ENCODE data around the gene ST6GALNAC5.

The ST6GALNAC5 gene

DNA sequence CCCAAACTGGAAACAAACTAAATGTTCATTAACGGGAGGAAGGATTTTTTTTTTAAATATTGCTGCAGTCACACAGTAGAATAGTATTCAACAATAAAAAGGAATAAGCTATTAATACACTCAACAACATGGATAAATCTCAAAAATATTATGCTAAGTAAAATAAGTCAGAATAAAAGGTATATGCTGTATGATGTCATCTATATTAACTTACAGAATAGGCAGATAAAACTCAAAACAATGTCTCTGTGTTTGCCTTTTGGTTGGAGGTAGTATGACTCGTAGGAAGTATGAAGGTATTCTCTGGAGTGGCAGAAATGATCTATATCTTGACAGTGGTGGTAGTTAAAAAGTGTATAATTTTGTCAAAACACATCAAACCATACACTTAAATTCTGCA is 6.1 kb upstream of the ST6GALNAC5 start:
- intact Hi-C loops (cut with DNase I; ENCODE audit: low total_unique reads): no loop called here
- H3K36me3 ChIP-seq: no peaks in the 10 kb centered on the region
- no peaks in the 10 kb centered on the region for H3K27me3 ChIP-seq
- TF ChIP-seq, protein P1, sequence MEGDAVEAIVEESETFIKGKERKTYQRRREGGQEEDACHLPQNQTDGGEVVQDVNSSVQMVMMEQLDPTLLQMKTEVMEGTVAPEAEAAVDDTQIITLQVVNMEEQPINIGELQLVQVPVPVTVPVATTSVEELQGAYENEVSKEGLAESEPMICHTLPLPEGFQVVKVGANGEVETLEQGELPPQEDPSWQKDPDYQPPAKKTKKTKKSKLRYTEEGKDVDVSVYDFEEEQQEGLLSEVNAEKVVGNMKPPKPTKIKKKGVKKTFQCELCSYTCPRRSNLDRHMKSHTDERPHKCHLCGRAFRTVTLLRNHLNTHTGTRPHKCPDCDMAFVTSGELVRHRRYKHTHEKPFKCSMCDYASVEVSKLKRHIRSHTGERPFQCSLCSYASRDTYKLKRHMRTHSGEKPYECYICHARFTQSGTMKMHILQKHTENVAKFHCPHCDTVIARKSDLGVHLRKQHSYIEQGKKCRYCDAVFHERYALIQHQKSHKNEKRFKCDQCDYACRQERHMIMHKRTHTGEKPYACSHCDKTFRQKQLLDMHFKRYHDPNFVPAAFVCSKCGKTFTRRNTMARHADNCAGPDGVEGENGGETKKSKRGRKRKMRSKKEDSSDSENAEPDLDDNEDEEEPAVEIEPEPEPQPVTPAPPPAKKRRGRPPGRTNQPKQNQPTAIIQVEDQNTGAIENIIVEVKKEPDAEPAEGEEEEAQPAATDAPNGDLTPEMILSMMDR (IDR thresholded peaks at IDR 0.05): no peak
- no peaks in the 10 kb centered on the region for H3K9me3 ChIP-seq
- no peak for DNase-seq
- H3K27ac ChIP-seq: no peak overlapping the region
- H3K4me3 ChIP-seq: no peak overlapping the region
- peaks cover 0 to 5% (median 0%) of the 10 kb centered on the region in 4 donors for H3K4me1 ChIP-seq

DNA sequence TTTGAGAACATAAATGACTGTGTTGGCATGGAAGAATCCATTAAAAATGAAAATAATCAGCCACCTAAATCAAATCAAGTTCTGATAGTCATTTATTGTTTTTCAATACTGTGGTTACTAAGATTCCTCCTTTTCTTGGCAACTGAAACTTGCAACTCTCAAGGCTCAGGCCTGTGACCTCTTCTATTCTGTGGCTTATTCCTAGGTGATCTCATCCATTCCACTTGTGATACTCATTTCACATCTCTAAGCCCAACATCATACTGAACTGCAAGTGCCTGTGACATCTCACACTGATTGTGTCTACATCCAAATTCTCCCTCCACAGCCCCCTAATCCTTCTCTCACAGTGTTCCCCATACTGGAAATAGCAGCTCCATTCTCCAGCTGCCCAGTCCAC is 4.8 kb upstream of the ST6GALNAC5 start:
- Histone ChIP-seq H3K27ac (no peak overlapping the region), H3K4me3 (no peak overlapping the region), H3K36me3 (no peaks in the 10 kb centered on the region), H3K27me3 (peaks cover 0 to 9% of the 10 kb centered on the region in 2 donors), H3K4me1 (peaks cover 0 to 17% (median 2%) of the 10 kb centered on the region in 4 donors), H3K9me3 (no peaks in the 10 kb centered on the region)
- TF ChIP-seq, protein P1 (IDR thresholded peaks at IDR 0.05): no peak
- no peak for DNase-seq
- intact Hi-C loops (cut with DNase I; ENCODE audit: low total_unique reads): no loop called here

DNA sequence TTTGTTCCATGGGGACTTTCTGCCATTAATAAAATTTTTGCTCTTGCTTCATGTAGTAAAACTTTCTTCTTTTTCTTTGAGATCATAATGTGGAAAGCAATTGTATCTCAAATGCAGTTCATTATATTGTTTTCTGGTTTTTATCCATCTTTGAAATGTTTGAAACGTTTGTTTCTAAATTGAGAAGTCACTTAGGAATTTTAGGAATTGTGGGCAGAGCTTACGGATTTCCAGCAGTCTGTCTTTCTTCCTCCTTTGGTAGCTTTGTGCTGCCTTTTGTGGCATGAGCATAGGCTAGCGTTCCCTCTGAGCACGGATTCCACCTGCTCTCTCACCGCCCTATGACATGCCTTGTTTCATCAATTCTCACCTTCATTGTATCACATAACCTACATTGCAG is 2.9 kb upstream of the ST6GALNAC5 start:
- intact Hi-C loops (cut with DNase I; ENCODE audit: low total_unique reads): no loop called here
- Histone ChIP-seq H3K27ac (no peak overlapping the region), H3K36me3 (no peaks in the 10 kb centered on the region), H3K4me1 (peaks cover 0 to 34% (median 15%) of the 10 kb centered on the region in 4 donors), H3K27me3 (peaks cover 0 to 20% of the 10 kb centered on the region in 2 donors), H3K4me3 (no peak overlapping the region), H3K9me3 (no peaks in the 10 kb centered on the region)
- TF ChIP-seq, protein P1 (IDR thresholded peaks at IDR 0.05): no peak
- DNase-seq: no peak

DNA sequence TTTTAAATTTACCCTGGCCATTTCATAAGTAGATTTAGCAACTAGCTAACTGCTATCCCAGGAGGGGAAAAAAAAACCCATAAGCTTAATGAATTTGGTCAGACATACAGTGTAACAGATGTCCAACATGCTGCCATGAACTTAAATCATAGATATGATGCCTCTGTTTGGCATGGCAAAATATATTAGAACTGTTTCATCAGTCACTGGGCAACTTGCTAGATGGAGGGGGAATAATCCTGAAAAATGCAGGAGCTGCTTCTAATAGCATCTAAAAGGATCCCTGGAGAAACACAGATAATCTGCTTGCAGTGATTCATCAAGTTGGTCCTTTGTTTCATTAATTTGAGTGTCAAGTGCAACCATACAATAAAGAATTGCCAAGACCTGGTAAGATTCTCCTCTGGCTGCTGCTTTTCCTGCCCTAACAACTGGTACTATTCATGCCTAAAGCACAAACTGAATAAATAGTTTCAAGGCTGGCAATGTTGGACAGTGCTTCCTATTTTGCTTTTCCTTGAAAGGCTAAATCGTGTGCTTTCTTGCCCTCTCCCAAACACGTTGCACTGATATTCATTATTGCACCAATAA is 1.5 kb upstream of the ST6GALNAC5 start:
- Histone ChIP-seq H3K27me3 (peaks cover 0 to 20% of the 10 kb centered on the region in 2 donors), H3K27ac (peak overlapping the region in 1 of 2 donors; percentile 1), H3K4me3 (no peak overlapping the region), H3K4me1 (peaks cover 0 to 34% (median 15%) of the 10 kb centered on the region in 4 donors), H3K9me3 (no peaks in the 10 kb centered on the region), H3K36me3 (no peaks in the 10 kb centered on the region)
- TF ChIP-seq, protein P1 (IDR thresholded peaks at IDR 0.05): no peak
- intact Hi-C loops (cut with DNase I; ENCODE audit: low total_unique reads): no loop called here
- no peak for DNase-seq

DNA sequence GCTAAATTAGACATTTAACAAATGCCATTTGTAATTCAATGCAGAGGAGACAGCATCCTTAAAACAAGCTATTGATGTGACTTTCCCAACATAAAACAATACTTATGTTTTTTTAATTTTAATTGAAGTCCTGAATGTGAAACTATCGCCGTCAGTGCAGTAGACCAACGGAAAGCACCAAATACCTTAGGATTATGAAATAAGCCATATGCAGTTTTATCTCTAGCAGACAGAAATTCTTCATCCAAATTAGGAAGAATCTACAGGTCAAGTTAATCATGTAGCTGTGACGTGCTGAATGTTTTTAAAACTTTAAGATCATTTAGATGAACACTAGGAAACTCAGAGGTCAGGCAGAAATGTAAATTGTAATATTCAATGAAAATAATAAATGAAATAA is 714 bp upstream of the ST6GALNAC5 start:
- peak overlapping the region in 1 of 2 donors; percentile 68 for H3K27ac ChIP-seq
- H3K4me1 ChIP-seq: peaks cover 0 to 34% (median 15%) of the 10 kb centered on the region in 4 donors
- TF ChIP-seq, protein P1 (IDR thresholded peaks at IDR 0.05): no peak
- intact Hi-C loops (cut with DNase I; ENCODE audit: low total_unique reads): no loop called here
- no peaks in the 10 kb centered on the region for H3K9me3 ChIP-seq
- no peaks in the 10 kb centered on the region for H3K36me3 ChIP-seq
- no peak overlapping the region for H3K4me3 ChIP-seq
- H3K27me3 ChIP-seq: peaks cover 0 to 20% of the 10 kb centered on the region in 2 donors
- no peak for DNase-seq

All from tibial artery (tissue), 4 donors.